Effector memory CD4-positive, alpha-beta T cell (primary cell): ENCODE data around the gene TSHZ2.
"Not testable (repeated sequence)": the region's sequence is repeated elsewhere in the genome, so short reads cannot be mapped to it uniquely, and the experiment has no call there.

Experiments used
- DNase-seq, 3 donors: peaks; one replicate each; pipeline ENCODE4 v3.0.0-alpha.2; 2020
- H3K27ac ChIP-seq: 2 replicates; pipeline ENCODE4 v1.7.0; 2013; ENCODE audit warnings: mild to moderate bottlenecking, low read length, moderate library complexity; ENCODE audit not compliant: insufficient read depth, poor library complexity, severe bottlenecking
- H3K27me3 ChIP-seq: replicated peaks from 2 replicates; pipeline ENCODE4 v1.7.0; 2013; ENCODE audit warnings: mild to moderate bottlenecking, low read length; ENCODE audit not compliant: insufficient read depth, control insufficient read depth, poor library complexity, severe bottlenecking
- H3K36me3 ChIP-seq: 2 replicates; pipeline ENCODE4 v1.7.0; 2013; ENCODE audit warnings: mild to moderate bottlenecking, low read length, moderate library complexity; ENCODE audit not compliant: control insufficient read depth, insufficient read depth
- H3K4me1 ChIP-seq: 2 replicates; pipeline ENCODE4 v1.7.0; 2013; ENCODE audit warnings: low read length, mild to moderate bottlenecking; ENCODE audit not compliant: control insufficient read depth, insufficient read depth, poor library complexity, severe bottlenecking
- H3K4me3 ChIP-seq: 2 replicates; pipeline ENCODE4 v1.7.0; 2013; ENCODE audit warnings: low read length, low read depth, mild to moderate bottlenecking; ENCODE audit not compliant: insufficient read depth, poor library complexity, severe bottlenecking
- H3K9me3 ChIP-seq: 2 replicates; pipeline ENCODE4 v1.7.0; 2013; ENCODE audit warnings: mild to moderate bottlenecking, low read length, moderate library complexity; ENCODE audit not compliant: control insufficient read depth

Gene TSHZ2

GRCh38 chr20:53517146-53517545 is 545.0 kb downstream of the TSHZ2 start:
- Histone ChIP-seq H3K4me1 (no peaks in the 10 kb centered on the region), H3K9me3 (no peaks in the 10 kb centered on the region), H3K4me3 (no peak overlapping the region), H3K36me3 (no peaks in the 10 kb centered on the region), H3K27ac (no peak overlapping the region), H3K27me3 (no peaks in the 10 kb centered on the region)
- no peak for DNase-seq

GRCh38 chr20:53521421-53521820 is 549.3 kb downstream of the TSHZ2 start:
- H3K36me3 ChIP-seq, H3K27me3 ChIP-seq, H3K4me3 ChIP-seq, H3K9me3 ChIP-seq, H3K4me1 ChIP-seq, H3K27ac ChIP-seq, DNase-seq: not testable (repeated sequence)

- no peak for DNase-seq
- no peak overlapping the region for H3K4me3 ChIP-seq
- no peak overlapping the region for H3K27ac ChIP-seq
- H3K9me3 ChIP-seq: no peaks in the 10 kb centered on the region
- H3K27me3 ChIP-seq: no peaks in the 10 kb centered on the region
- H3K4me1 ChIP-seq: no peaks in the 10 kb centered on the region
- H3K36me3 ChIP-seq: no peaks in the 10 kb centered on the region
Observed at GRCh38 chr20:53522026-53522425, 549.9 kb downstream of the TSHZ2 start.

GRCh38 chr20:53522696-53523095 is 550.5 kb downstream of the TSHZ2 start:
- H3K27me3 ChIP-seq: no peaks in the 10 kb centered on the region
- DNase-seq: no peak
- no peaks in the 10 kb centered on the region for H3K36me3 ChIP-seq
- no peak overlapping the region for H3K27ac ChIP-seq
- no peaks in the 10 kb centered on the region for H3K9me3 ChIP-seq
- no peaks in the 10 kb centered on the region for H3K4me1 ChIP-seq
- no peak overlapping the region for H3K4me3 ChIP-seq

GRCh38 chr20:53523615-53524014 is 551.5 kb downstream of the TSHZ2 start:
- H3K9me3 ChIP-seq, H3K27me3 ChIP-seq, DNase-seq, H3K4me1 ChIP-seq, H3K4me3 ChIP-seq, H3K27ac ChIP-seq, H3K36me3 ChIP-seq: not testable (repeated sequence)

GRCh38 chr20:53524589-53525312 is 552.6 kb downstream of the TSHZ2 start:
- no peak for DNase-seq
- Histone ChIP-seq H3K27ac (no peak overlapping the region), H3K4me1 (no peaks in the 10 kb centered on the region), H3K9me3 (no peaks in the 10 kb centered on the region), H3K4me3 (no peak overlapping the region), H3K36me3 (no peaks in the 10 kb centered on the region), H3K27me3 (no peaks in the 10 kb centered on the region)

- no peak for DNase-seq
- Histone ChIP-seq H3K9me3 (no peaks in the 10 kb centered on the region), H3K27ac (no peak overlapping the region), H3K36me3 (no peaks in the 10 kb centered on the region), H3K27me3 (no peaks in the 10 kb centered on the region), H3K4me3 (no peak overlapping the region), H3K4me1 (no peaks in the 10 kb centered on the region)
Observed at GRCh38 chr20:53527196-53527595, 555.0 kb downstream of the TSHZ2 start.

- Histone ChIP-seq H3K27ac (no peak overlapping the region), H3K36me3 (no peaks in the 10 kb centered on the region), H3K4me3 (no peak overlapping the region), H3K9me3 (no peaks in the 10 kb centered on the region), H3K27me3 (no peaks in the 10 kb centered on the region), H3K4me1 (no peaks in the 10 kb centered on the region)
- DNase-seq: no peak
Observed at GRCh38 chr20:53529658-53530057, 557.5 kb downstream of the TSHZ2 start.

GRCh38 chr20:53530440-53530839 is 558.3 kb downstream of the TSHZ2 start:
- no peak for DNase-seq
- no peak overlapping the region for H3K27ac ChIP-seq
- no peaks in the 10 kb centered on the region for H3K36me3 ChIP-seq
- no peaks in the 10 kb centered on the region for H3K9me3 ChIP-seq
- H3K27me3 ChIP-seq: no peaks in the 10 kb centered on the region
- H3K4me1 ChIP-seq: no peaks in the 10 kb centered on the region
- H3K4me3 ChIP-seq: no peak overlapping the region

GRCh38 chr20:53532654-53533312 is 560.6 kb downstream of the TSHZ2 start:
- H3K4me3 ChIP-seq, DNase-seq, H3K9me3 ChIP-seq, H3K36me3 ChIP-seq, H3K4me1 ChIP-seq, H3K27me3 ChIP-seq, H3K27ac ChIP-seq: not testable (repeated sequence)
